Central memory CD4-positive, alpha-beta T cell (primary cell): ENCODE results near the gene OCLN.
"Not testable (repeated sequence)": the region's sequence is repeated elsewhere in the genome, so short reads cannot be mapped to it uniquely, and the experiment has no call there.

Experiments used
- DNase-seq: peaks from one replicate; pipeline ENCODE4 v3.0.0; 2022
- total RNA-seq, 3 experiments: gene quantifications; one replicate each; lab custom pipeline; 2026; lab: John Stamatoyannopoulos, UW

The OCLN gene, protein sequence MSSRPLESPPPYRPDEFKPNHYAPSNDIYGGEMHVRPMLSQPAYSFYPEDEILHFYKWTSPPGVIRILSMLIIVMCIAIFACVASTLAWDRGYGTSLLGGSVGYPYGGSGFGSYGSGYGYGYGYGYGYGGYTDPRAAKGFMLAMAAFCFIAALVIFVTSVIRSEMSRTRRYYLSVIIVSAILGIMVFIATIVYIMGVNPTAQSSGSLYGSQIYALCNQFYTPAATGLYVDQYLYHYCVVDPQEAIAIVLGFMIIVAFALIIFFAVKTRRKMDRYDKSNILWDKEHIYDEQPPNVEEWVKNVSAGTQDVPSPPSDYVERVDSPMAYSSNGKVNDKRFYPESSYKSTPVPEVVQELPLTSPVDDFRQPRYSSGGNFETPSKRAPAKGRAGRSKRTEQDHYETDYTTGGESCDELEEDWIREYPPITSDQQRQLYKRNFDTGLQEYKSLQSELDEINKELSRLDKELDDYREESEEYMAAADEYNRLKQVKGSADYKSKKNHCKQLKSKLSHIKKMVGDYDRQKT
- 0 to 1.2 (median 0.11) reads per million in 3 experiments for total RNA-seq

DNA sequence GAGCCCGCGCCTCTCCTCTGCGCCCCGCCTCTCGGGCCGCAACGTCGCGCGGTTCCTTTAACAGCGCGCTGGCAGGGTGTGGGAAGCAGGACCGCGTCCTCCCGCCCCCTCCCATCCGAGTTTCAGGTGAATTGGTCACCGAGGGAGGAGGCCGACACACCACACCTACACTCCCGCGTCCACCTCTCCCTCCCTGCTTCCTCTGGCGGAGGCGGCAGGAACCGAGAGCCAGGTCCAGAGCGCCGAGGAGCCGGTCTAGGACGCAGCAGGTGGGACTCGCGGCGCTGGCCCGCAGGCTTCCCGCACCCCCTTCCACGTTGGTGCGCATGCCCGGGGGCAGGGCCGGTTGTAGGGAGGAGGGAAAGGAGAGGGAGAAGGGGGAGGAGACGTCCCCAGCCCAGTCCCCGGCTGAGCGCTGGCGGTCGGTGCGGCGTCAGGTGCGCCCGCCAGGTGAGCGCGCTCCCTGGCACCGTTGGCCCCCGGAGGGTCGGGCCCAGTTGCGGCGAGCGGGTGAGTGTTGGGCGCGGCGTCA lies at the start of gene OCLN:
OCLN (plus strand) TSS at position 400 of the 532 bp plus-strand sequence. CDS start 11,455 bp downstream, outside the sequence.
- DNase-seq, result no peak

DNA sequence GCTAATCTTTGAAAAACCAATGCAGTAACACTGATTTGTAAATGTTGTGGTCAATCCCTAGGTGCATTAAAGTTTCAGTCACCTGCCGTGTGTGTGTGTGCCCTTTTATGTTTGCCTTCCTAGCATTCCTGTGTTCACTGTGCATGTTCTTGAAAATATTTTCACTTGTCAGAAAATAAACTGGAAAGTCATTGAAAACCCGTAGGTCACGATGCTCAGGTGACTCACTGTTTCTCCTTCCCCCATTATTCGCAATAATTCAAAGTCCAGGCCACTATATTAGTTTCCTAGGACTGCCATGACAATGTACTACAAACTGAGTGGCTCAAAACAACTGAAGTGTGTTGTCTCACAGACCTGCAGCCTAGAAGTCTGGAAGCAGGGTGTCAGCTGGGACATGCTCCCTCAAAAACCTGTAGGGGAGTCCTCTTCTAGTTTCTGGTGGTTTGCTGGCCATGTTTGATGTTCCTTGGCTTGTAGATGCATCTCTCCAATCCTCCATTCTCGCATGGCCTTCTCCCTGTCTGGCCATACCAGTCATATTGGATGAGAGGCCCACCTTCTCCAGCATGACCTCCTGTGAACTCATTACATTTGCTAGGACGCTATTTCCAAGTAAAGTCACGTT lies 48.3 kb upstream of the OCLN start:
- no peak for DNase-seq

DNA sequence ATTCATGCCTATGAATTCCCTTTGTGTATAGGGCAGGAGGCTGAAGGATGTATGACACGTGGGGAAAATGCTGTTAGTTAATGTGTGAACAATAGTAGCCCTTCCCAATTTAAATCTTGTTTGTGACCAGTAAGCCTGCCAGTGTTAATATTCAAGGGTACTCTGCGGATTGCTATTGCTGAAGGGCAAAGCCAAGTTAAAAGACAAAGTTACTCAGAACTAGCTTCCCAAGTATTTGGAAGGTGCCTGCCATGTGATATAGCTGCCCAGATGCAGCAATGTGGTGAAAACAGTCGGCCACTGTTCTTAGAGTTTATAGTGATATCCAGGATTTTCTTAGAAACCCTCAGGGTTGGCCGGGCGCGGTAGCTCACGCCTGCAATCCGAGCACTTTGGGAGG lies 43.1 kb upstream of the OCLN start:
- DNase-seq, result no peak

DNA sequence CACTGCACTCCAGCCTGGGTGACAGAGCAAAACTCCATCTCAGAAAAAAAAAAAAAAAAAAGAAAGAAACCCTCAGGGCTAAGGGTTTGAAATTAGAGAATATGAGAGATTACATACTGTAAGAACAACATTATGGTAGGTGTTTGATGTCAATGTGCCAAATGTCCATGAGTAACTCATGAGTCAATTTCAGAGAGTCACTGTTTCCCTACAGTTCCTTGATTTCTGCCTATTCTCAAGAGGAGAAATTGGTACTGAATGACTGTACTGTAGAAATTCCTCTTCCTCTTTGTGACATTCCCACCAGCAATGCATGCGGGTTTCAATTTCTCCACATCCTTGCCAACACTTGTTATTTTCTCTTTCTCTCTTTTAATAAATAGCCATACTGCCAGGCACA lies 42.5 kb upstream of the OCLN start:
- no peak for DNase-seq

DNA sequence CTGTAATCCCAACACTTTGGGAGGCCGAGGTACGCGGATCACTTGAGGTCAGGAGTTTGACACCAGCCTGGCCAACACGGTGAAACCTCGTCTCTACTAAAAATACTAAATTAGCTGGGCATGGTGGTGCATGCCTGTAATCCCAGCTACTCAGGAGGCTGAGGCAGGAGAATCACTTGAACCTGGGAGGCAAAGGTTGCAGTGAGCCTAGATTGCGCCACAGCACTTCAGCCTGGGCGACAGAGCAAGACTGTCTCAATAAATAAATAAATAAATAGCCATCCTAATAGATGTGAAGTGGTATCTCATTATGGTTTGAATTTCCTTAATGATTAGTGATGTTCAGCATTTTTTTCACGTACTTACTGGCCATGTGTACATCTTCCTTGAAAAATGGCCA lies 42.1 kb upstream of the OCLN start:
- DNase-seq, result not testable (repeated sequence)

DNA sequence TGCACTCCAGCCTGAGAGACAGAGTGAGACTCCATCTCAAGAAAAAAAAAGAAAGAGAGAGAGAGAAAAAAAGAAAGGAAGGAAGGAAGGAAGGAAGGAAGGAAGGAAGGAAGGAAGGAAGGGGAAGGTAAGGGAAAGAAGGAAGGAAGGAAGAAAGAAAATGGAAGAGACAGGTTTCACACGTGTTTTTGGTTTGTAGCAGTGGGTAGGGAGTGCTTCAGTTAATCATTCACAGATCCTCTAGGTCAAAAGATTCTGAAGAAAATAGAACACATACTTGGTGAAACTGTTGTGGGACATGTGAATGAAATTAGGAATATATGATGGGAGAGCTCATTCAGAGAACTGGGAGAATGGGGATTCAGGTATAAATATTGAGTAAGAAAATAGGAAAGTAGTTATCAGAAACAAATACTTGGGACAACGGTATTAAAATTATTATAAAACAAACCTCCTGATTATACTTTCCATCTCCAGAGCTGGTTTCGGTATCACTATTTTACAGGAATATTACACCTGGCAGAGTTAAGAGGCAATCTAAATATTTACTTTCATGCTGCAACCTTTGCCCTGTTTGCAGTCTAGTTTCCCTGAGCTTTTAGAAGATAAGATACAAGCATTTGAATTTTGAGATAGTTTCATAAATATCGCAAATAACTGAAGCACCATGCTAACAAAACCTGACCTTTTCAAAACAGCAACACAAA lies 40.5 kb upstream of the OCLN start:
- no peak for DNase-seq

DNA sequence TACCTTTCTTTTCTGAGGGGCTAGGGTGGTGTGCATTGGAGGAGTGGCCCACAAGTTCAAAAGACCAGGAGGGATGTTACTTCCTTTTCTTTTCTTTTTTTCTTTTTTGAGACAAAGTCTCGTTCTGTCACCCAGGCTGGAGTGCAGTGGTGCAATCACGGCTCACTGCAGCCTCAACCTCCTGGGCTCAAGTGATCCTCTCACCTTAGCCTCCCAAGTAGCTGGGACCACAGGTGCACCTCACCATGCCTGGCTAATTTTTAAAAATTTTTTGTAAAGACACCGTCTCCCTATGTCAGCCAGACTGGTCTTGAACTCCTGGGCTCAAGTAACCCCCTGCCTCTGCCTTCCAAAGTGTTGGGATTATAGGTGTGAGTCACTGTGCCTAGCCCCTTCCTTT lies 39.1 kb upstream of the OCLN start:
- not testable (repeated sequence) for DNase-seq

DNA sequence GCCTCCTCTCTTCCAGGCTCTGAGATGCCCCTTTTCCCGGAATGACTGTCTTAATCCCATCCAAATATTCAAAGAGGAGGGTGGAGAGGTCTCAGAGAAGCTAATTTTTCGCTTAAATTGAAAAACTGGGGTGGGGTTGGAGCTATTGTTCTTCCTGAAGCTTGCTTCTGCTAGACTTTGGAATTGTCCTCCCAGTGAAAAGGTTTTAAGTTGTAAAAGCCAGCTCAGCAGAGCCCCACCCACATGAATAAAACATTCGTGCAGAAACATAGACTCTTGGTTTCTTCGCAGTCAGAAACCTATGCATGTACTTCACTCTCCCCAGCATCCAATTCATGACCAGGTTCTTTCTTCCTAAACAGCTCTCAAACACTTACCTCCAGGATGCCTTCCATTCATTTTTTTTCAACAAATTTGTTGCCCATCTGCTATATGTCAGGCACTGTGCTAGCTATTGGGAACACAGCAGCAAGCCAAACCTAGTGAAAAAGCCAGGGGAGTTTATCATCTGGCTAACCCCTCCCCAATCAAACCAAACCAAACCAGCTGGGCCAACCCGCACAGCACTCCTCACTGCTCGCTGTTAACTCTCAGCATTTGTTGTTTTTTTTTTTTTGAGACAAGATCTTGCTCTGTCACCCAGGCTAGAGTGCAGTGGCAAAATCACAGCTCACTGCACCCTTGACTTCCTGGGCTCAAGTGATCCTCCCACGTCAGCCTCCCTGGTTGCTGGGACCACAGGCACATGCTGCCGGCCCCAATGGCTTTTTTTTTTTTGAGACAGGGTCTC lies 37.9 kb upstream of the OCLN start:
- DNase-seq, result no peak

DNA sequence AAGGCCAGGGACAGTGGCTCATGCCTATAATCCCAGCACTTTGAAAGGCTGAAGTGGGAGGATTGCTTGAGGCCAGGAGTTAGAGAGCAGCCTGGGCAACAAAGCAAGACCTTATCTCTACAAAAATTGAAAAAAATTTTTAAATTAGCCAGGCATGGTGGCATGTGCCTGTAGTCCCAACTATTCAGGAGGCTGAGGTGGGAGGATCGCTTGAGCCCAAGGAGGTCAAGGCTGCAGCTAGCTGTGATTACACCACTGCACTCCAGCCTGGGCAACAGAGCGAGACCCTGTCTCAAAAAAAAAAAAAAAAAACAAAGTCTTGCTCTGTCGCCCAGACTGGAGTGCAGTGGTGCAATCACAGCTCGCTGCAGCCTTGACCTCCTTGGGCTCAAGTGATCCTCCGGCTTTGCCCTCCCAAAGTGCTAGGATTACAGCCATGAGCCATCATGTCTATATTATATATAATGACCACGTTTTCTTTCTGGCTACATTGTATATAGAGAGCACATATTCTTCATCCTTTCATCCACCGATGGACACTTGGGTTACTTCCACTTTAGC lies 37.1 kb upstream of the OCLN start:
- not testable (repeated sequence) for DNase-seq

DNA sequence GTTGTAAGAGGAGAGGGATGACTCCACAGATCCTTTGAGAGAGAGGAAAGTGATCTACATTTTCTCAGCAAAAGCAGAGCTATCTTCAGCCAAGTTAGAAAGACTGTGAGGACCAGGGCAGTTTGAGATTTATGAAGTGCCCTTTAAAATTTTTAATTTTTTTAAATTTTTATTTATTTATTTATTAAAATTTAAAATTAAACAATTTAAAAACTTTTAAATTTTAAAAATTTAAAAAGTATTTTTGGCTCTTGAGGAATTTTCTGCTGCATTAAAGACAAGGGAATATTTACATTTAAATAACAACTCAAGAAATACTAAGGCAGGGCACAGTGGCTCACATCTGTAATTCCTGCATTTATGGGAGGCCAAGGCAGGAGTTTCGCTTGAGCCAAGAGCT lies 30.4 kb upstream of the OCLN start:
- no peak for DNase-seq

DNA sequence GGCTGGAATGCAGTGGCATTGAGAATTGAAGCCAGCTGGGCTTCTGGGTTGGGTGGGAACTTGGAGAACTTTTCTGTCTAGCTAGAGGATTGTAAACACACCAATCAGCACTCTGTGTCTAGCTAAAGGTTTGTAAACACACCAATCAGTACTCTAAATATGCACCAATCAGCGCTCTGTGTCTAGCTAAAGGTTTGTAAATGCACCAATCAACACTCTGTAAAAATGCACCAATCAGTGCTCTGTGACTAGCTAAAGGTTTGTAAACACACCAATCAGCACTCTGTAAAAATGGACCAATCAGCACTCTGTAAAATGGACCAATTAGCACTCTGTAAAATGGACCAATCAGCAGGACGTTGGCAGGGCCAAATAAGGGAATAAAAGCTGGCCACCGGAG lies 26.2 kb upstream of the OCLN start:
- not testable (repeated sequence) for DNase-seq

DNA sequence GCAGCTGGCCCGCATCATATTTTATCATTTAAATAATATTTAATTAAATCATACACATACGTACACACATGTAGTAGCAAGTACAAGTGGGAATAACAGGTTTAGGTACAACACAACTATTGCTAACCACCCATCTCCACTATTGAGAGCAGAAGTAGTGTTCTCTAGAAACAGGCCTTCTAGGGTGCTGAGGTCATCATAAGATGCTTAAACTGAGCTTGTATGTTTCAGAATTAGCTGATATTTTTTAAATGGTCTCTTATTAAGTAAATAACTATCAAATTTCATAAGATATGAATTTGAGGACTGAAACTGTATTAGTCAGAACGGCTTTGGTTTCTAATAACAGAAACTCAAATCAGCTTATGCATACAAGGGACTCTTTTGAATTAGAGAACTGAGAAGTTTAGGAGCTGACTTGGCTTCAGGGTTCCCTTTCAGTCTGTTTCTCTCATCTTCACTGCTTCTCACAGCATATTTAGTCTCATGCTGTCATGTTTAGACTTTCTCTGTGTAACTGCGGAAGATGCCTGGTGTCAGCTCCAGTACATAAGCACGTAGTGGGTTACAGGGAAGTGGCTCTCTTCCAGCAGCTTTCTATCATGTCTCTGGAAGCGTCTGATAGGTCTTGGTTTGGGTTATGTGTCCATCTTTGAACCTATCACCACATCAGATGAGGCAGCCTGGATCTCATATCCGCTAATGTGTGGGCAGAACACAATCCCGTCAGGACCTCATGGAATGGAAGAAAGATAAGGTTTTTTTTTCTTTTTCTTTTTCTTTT lies 25.0 kb upstream of the OCLN start:
- no peak for DNase-seq

DNA sequence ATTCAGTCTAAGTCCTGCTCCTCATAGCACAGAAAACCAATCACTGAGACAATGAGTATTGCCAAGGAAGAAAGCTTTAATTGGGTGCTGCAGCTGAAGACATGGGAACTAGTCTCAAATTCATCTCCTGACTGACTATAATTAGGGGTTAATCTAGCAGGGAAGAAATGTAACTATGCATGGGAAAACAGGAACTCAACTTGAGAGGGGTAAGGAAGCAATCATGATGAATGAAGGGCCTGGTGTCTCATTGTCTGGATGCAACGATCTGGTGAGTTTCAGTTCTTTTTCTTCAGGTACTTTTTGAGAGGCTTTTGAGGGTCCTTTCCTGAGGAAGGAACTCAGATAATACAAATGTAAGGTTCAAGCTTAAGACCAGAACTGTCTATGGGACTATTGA lies 24.0 kb upstream of the OCLN start:
- no peak for DNase-seq

DNA sequence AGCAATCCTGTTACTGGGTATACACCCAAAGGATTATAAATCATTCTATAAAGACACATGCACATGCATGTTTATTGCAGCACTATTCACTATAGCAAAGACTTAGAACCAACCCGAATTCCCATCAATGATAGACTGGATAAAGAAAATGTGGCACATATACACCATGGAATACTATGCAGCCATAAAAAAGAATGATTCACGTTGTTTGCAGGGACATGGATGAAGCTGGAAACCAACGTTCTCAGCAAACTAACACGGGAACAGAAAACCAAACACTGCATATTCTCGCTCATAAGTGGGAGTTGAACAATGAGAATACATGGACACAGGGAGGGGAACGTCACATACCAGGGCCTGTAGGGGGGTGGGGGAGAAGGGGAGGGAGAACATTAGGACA lies 21.1 kb upstream of the OCLN start:
- not testable (repeated sequence) for DNase-seq

DNA sequence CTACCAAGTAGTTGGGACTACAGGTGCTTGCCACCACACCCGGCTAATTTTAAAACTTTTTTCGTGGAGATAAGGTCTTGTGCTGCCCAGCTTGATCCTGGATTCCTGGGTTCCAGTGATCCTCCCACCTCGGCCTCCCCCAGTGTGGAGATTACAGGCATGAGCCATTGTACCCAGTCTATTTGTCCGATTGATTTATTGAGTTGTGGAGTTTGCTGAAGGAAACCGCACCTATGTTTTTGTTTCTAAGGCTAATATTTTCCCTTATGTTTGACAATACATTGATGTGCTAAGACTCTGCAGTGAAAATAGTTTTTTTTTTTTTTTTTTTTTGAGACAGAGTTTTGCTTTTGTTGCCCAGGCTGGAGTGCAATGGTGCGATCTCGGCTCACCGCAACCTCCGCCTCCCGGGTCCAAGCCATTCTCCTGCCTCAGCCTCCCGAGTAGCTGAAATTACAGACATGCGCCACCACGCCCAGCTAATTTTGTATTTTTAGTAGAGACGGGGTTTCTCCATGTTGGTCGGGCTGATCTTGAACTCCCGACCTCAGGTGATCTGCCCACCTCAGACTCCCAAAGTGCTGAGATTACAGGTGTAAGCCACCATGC lies 20.0 kb upstream of the OCLN start:
- DNase-seq, result not testable (repeated sequence)

DNA sequence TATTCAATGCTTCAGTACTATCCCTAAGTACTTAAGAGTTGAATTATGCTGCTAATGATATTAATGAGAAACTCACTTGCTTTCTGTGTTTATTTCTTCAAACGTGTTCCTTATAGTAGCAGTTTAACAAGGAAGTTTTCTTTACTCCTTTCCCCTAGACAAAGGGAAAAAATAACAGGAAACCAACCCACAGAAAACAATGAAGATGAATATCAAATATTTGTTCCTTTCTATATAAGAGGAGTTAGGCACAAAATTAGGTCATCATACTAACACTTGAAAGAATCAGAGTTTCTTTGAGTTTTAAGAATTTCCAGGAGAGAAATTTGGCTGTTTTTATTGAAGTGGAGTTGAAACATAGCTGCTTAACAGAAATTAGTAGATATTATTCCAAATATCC lies 15.4 kb upstream of the OCLN start:
- DNase-seq, result no peak

DNA sequence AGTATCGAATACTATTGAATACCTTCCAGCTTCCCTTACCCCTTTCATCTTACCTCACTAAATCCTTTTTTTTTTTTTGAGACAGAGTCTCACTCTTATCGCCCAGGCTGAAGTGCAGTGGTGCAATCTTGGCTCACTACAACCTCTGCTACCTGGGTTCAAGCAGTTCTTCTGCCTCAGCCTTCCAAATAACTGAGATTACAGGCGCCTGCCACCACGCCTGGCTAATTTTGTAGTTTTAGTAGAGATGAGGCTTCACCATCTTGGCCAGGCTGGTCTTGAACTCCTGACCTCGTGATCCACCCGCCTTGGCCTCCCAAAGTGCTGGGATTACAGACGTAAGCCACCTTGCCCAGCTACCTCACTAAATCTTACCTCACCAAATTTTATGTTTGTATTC lies 14.3 kb upstream of the OCLN start:
- not testable (repeated sequence) for DNase-seq

DNA sequence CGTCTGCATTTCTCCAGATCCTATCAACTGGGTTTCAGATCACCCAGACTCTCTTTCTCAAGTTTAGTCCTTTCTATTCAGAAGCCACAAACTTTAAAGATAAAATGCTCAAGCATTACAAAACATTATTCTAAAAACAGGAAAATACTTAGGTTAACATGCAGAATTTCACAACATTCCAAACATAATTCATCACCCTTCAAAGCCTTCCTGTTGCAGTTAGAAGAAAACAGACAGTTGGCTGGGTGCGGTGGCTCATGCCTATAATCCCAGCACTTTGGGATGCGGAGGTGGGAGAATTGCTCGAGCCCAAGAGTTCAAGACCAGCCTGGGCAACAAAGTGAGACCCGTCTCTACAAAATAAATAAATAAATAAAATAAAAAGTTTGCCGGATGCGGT lies 7.7 kb upstream of the OCLN start:
- no peak for DNase-seq

DNA sequence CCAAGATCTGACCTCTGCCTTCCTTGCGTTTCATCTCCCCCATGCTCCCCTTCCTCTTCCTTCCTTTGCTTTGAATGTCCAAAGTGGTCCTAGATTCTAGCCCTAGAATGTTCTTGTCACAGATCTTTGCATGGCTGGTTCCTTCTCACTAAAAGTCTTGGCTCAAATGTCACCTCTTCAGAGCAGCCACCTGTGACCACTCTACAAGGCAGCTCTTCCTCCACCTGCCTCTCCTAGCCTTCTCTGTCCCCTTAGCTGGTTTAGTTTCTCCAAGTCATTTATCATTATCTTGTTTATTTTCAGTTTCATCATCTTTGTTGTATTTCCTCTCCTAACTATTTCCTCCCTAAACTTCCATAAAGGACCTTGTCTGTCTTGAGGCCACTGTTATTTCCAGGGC lies 7.1 kb upstream of the OCLN start:
- DNase-seq, result no peak

DNA sequence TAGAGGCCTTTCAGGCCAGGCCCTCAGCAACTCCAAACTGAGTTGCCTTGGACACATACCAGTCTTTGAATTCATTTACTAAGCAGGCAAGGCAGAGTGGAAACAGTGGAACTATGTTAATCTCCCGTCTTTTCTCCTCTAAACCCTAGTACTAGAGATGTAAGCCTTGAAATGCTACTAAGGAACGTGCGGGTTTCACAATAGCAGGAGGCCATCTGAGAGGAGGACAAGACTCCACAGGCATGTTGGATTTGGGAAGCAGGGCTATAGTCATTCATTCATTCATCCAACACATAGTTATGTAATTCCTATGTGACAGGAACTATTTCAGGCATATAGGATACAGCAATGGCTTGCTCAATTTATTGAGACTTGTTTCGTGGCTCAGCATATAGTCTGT lies 3.3 kb upstream of the OCLN start:
- no peak for DNase-seq

DNA sequence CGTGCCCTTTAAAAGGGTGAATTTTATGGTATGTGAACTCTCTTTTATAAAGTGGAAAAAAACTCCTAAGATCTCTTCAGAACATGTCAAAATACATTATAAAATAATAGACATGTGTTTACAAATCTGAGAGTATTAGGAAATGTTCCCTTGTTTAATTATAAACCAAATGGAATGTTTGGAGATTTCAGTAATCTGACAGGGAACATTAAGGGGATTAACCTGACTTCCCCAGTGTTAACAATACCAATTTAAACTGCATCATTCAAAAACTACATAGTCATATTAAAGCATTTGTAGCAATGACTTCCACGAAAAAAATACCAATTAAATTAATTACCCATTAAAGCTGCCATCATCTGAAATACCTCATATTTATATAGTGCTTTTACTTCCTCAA lies 1.6 kb upstream of the OCLN start:
- DNase-seq, result no peak
